ENCODE measurements around the gene CCDC92.
A peak's percentile ranks its signal among the peaks of the same experiment; 100 is the strongest.

CCDC92 gene

GRCh38 chr12:123997033-123997822, 24.6 kb upstream of the CCDC92 start:
- H3K4me3 ChIP-seq (ENCODE audit: low read depth, low read length), result no peak overlapping the region
- DNase-seq (ENCODE audit: low read depth), result no peak
- TF ChIP-seq CTCF (conservative IDR thresholded peaks at IDR 0.05; ENCODE audit: low read depth, low read length), result no peak

GRCh38 chr12:123996581-123996980, 23.9 kb upstream of the CCDC92 start:
- no peak for TF ChIP-seq CTCF (conservative IDR thresholded peaks at IDR 0.05; ENCODE audit: low read depth, low read length)
- DNase-seq (ENCODE audit: low read depth), result no peak

GRCh38 chr12:123995023-123995748, 22.6 kb upstream of the CCDC92 start:
- no peak for TF ChIP-seq CTCF (conservative IDR thresholded peaks at IDR 0.05; ENCODE audit: low read depth, low read length)
- no peak overlapping the region for H3K4me3 ChIP-seq (ENCODE audit: low read depth, low read length)
- peak; percentile 78 for DNase-seq (ENCODE audit: low read depth)

More at GRCh38 chr12:123996581-123996980, 23.9 kb upstream of the CCDC92 start:
- H3K4me3 ChIP-seq (ENCODE audit: low read depth, low read length), result no peak overlapping the region

GRCh38 chr12:123992118-123992825, 19.6 kb upstream of the CCDC92 start:
- no peak for TF ChIP-seq CTCF (conservative IDR thresholded peaks at IDR 0.05; ENCODE audit: low read depth, low read length)
- H3K4me3 ChIP-seq (ENCODE audit: low read depth, low read length), result no peak overlapping the region
- DNase-seq (ENCODE audit: low read depth), result no peak

- no peak for DNase-seq (ENCODE audit: low read depth)
- TF ChIP-seq CTCF (conservative IDR thresholded peaks at IDR 0.05; ENCODE audit: low read depth, low read length), result no peak
- no peak overlapping the region for H3K4me3 ChIP-seq (ENCODE audit: low read depth, low read length)
Measured at GRCh38 chr12:123991372-123991951, 18.8 kb upstream of the CCDC92 start.

GRCh38 chr12:123990511-123990910, 17.9 kb upstream of the CCDC92 start:
- TF ChIP-seq CTCF (conservative IDR thresholded peaks at IDR 0.05; ENCODE audit: low read depth, low read length), result no peak
- DNase-seq (ENCODE audit: low read depth), result peak; percentile 75
- H3K4me3 ChIP-seq (ENCODE audit: low read depth, low read length), result no peak overlapping the region

All from choroid plexus epithelial cell (primary cell).